CD8-positive, alpha-beta memory T cell (primary cell): ENCODE measurements around the gene CALD1. TPM values are rescaled to one million over a fixed set of nuclear protein-coding genes. Genes with fewer than 3 reads are reported as not detected.
A peak's percentile ranks its signal among the peaks of the same experiment; 100 is the strongest.

Experiments used
- CTCF ChIA-PET: fragments of 350-600 bp; sonication (Branson Sonifier 250); formaldehyde crosslinking; loops from one replicate; lab custom pipeline; 2021; ENCODE audit warnings: antibody characterized with exemption; lab: Charles Lee
- POLR2A ChIA-PET: fragments of 350-600 bp; sonication (Branson Sonifier 250); formaldehyde crosslinking; loops from one replicate; lab custom pipeline; 2021; ENCODE audit warnings: antibody characterized with exemption; lab: Charles Lee
- DNase-seq, 5 donors: peaks; one replicate each; pipeline versions ENCODE4 v3.0.0 to v3.0.0-alpha.2; 2020 to 2022; ENCODE audit warnings: mixed read lengths in 1 of 5
- H3K27ac ChIP-seq: one replicate; pipeline ENCODE4 v1.7.0; 2013; ENCODE audit warnings: low read depth, mild to moderate bottlenecking, low read length, moderate library complexity
- H3K27me3 ChIP-seq: 2 replicates; pipeline ENCODE4 v1.7.0; 2013; ENCODE audit warnings: low read length, mild to moderate bottlenecking; ENCODE audit not compliant: insufficient read depth, poor library complexity, severe bottlenecking
- H3K36me3 ChIP-seq: 2 replicates; pipeline ENCODE4 v1.7.0; 2013; ENCODE audit warnings: mild to moderate bottlenecking, low read length, moderate library complexity; ENCODE audit not compliant: insufficient read depth
- H3K4me1 ChIP-seq: 2 replicates; pipeline ENCODE4 v1.7.0; 2013; ENCODE audit warnings: mild to moderate bottlenecking, low read length, moderate library complexity; ENCODE audit not compliant: insufficient read depth
- H3K4me3 ChIP-seq: 2 replicates; pipeline ENCODE4 v1.7.0; 2013; ENCODE audit warnings: mild to moderate bottlenecking, low read length
- H3K9me3 ChIP-seq: 2 replicates; pipeline ENCODE4 v1.7.0; 2013; ENCODE audit warnings: mild to moderate bottlenecking, low read length
- H3K27ac Mint-ChIP-seq, 8 donors: one replicate each; pipeline ENCODE4 v1.8.0; 2020 to 2021; ENCODE audit warnings: mixed read lengths in 8 of 8, mild to moderate bottlenecking in 6 of 8, inconsistent platforms in 3 of 8, moderate library complexity in 3 of 8
- H3K27me3 Mint-ChIP-seq, 2 donors: one replicate each; pipeline ENCODE4 v1.8.0; 2020 to 2021; ENCODE audit warnings: mixed read lengths in 2 of 2, mild to moderate bottlenecking in 1 of 2, moderate library complexity in 1 of 2
- H3K36me3 Mint-ChIP-seq, 3 donors: one replicate each; pipeline ENCODE4 v1.8.0; 2020 to 2021; ENCODE audit warnings: mixed read lengths in 3 of 3, inconsistent platforms in 1 of 3, mild to moderate bottlenecking in 1 of 3
- H3K4me1 Mint-ChIP-seq, 3 donors: one replicate each; pipeline ENCODE4 v1.8.0; 2020 to 2021; ENCODE audit warnings: mixed read lengths in 3 of 3, inconsistent platforms in 1 of 3, mild to moderate bottlenecking in 1 of 3
- H3K4me3 Mint-ChIP-seq, 7 donors: one replicate each; pipeline ENCODE4 v1.8.0; 2020 to 2021; ENCODE audit warnings: mixed read lengths in 7 of 7, mild to moderate bottlenecking in 6 of 7, moderate library complexity in 4 of 7, inconsistent platforms in 2 of 7
- H3K9me3 Mint-ChIP-seq, 5 donors: one replicate each; pipeline ENCODE4 v1.8.0; 2020 to 2022; ENCODE audit warnings: mixed read lengths in 5 of 5, mild to moderate bottlenecking in 3 of 5, moderate library complexity in 2 of 5, inconsistent platforms in 1 of 5
- polyA plus RNA-seq: library from polyadenylated mRNA; unstranded; fragments of 300-500 nt; fragmentation: Illumina TruSeq; gene quantifications from one replicate; pipeline ENCODE4 v1.2.3, GENCODE V29; 2021
- total RNA-seq, 2 experiments: library from RNA; stranded (reverse); gene quantifications; one replicate each; pipeline ENCODE4 v1.2.3, GENCODE V29; 2021

Gene CALD1
- total and polyA plus RNA-seq, 3 experiments from 2014 or later: 3.1 to 3.3 TPM; not detected in 1

DNA sequence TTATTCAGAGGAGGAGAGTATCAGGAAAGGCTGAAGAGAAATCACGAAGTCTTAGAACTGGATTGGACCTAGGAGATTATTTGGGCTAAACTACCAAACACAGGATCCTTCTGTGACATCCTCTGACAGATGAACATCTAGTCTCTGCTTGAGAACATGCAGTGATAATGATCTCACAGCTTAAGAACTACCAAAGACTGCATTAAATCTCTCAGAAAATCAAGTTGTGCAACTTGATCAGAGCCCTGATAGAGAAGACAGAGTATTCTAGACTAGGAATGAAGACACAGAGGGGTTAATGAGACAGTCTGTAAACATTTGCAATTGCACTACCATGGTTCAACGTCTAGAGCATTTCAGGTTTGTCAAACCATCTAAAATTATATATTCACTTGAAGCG lies 169.7 kb downstream of the CALD1 start:
- POLR2A ChIA-PET: no interaction called here
- Histone ChIP-seq H3K9me3 (no peaks in the 10 kb centered on the region), H3K4me1 (peaks cover 7% of the 10 kb centered on the region), H3K27ac (no peak overlapping the region), H3K27me3 (no peaks in the 10 kb centered on the region), H3K36me3 (no peaks in the 10 kb centered on the region), H3K4me3 (no peak overlapping the region)
- CTCF ChIA-PET: no interaction called here
- Mint-ChIP-seq H3K4me1 (peaks cover 4 to 5% (median 5%) of the 10 kb centered on the region in 3 donors), H3K27me3 (peaks cover 5 to 12% of the 10 kb centered on the region in 2 donors), H3K9me3 (no peaks in the 10 kb centered on the region), H3K36me3 (no peaks in the 10 kb centered on the region), H3K27ac (no peak overlapping the region), H3K4me3 (no peak overlapping the region)
- DNase-seq: no peak

DNA sequence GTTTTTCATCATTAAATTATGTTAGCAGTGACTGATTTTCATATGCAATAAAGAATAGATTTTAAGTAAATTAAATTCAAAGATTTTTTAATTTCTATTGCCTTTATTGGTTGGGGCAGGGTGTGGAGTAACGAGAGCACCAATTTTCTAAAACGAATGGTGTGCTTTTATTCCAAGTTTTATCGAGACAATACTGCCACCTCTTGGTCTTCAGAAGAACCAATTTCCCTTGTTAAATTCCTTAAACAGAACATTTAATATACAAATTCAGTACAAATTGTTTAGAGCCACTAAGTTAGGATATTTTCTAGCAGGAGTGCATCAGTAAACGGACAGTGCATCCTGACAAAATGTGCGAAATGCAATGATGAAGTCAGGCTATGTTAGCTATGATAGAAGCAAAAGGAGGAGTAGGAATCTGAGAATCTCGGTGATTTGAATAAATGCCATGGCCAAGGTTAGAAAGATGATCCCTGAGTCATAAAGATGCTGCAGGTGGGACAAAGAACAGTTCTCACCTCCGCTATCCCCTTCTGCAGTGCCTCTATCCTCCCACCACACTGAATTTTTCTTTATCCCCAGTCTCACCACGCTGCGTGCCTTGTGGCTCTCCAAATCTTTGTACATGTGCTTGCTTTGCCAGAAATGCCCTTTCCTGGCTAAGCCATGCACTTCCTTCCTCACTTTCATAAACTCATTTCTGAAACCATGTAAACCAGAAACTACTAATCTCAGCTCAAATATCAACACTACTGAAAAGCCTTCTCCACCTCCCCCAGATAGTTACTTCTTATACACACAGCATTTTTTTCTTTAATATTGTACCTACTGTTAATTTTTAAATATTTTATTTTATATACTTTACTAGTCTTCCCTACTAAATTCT lies 175.0 kb downstream of the CALD1 start:
- H3K27me3 Mint-ChIP-seq: peaks cover 4 to 5% of the 10 kb centered on the region in 2 donors
- POLR2A ChIA-PET: no interaction called here

DNA sequence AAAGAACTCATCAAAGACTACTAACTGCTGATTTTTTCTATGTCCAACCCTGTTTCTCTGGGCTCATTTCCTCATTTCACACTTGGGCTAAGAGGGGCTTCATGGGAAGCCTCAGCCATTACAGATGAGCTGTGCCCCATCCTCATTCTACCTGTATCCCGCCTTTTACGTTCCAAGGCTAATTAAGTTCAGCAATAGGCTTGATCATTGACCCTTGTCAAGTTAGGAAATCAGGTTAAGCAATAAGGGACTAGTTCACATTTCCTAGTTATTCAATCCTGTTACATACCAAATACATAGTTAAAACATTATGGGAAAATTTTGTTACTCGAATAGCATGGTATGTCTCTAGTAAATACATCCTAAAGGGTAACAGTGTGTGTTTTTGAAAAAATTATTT lies 177.6 kb downstream of the CALD1 start:
- H3K36me3 Mint-ChIP-seq: no peaks in the 10 kb centered on the region
- no peaks in the 10 kb centered on the region for H3K4me1 ChIP-seq
- DNase-seq: no peak
- peaks cover 0 to 5% of the 10 kb centered on the region in 2 donors for H3K27me3 Mint-ChIP-seq
- no peak overlapping the region for H3K27ac Mint-ChIP-seq
- no peak overlapping the region for H3K4me3 Mint-ChIP-seq
- H3K9me3 ChIP-seq: no peaks in the 10 kb centered on the region
- no peaks in the 10 kb centered on the region for H3K4me1 Mint-ChIP-seq
- ChIA-PET CTCF (no interaction called here), POLR2A (no interaction called here)
- no peak overlapping the region for H3K4me3 ChIP-seq
- H3K27me3 ChIP-seq: no peaks in the 10 kb centered on the region
- no peak overlapping the region for H3K27ac ChIP-seq
- peaks cover 0 to 2% (median 0%) of the 10 kb centered on the region in 5 donors for H3K9me3 Mint-ChIP-seq
- no peaks in the 10 kb centered on the region for H3K36me3 ChIP-seq

More for the DNA sequence above, 175.0 kb downstream of the CALD1 start:
- H3K4me3 ChIP-seq: no peak overlapping the region
- Mint-ChIP-seq H3K4me1 (no peaks in the 10 kb centered on the region), H3K36me3 (no peaks in the 10 kb centered on the region), H3K4me3 (no peak overlapping the region), H3K9me3 (peaks cover 0 to 2% (median 0%) of the 10 kb centered on the region in 5 donors), H3K27ac (no peak overlapping the region)
- H3K9me3 ChIP-seq: no peaks in the 10 kb centered on the region
- H3K27ac ChIP-seq: no peak overlapping the region
- CTCF ChIA-PET: interaction anchor here (1.0 to 4.0 kb wide), 3 partner anchors 32 to 320 kb away, joined by 3 to 22 read pairs (median 4); partner anchors contain the start of gene AGBL3
- no peaks in the 10 kb centered on the region for H3K4me1 ChIP-seq
- DNase-seq: peak in 2 of 5 donors; percentile 14 to 41
- H3K36me3 ChIP-seq: no peaks in the 10 kb centered on the region
- H3K27me3 ChIP-seq: no peaks in the 10 kb centered on the region

DNA sequence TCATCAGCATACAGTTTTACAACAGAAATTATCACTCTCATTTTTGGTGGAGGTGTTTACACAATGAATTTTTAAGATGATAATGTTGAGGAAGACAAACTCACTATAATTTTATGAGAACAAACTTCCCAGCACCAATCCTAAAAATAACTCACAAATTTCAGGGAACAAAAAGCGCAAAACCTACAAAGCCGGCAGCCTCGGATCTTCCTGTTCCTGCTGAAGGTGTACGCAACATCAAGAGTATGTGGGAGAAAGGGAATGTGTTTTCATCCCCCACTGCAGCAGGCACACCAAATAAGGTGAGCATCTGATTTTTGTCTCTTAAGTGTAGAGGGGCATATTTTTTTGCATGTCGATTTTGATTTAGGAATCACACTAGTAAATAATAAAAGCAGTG lies 180.4 kb downstream of the CALD1 start:
- Histone ChIP-seq H3K27ac (no peak overlapping the region), H3K27me3 (no peaks in the 10 kb centered on the region), H3K4me1 (no peaks in the 10 kb centered on the region), H3K4me3 (no peak overlapping the region), H3K9me3 (no peaks in the 10 kb centered on the region), H3K36me3 (no peaks in the 10 kb centered on the region)
- no peaks in the 10 kb centered on the region for H3K36me3 Mint-ChIP-seq
- H3K27me3 Mint-ChIP-seq: peaks cover 12 to 18% of the 10 kb centered on the region in 2 donors
- no peak overlapping the region for H3K27ac Mint-ChIP-seq
- DNase-seq: no peak
- peaks cover 0 to 2% (median 0%) of the 10 kb centered on the region in 5 donors for H3K9me3 Mint-ChIP-seq
- CTCF ChIA-PET: interaction anchor here (2.0 kb wide), 1 partner anchor 27 kb away, joined by 9 read pairs; the partner anchor contains the start of gene AGBL3
- POLR2A ChIA-PET: no interaction called here
- no peak overlapping the region for H3K4me3 Mint-ChIP-seq
- no peaks in the 10 kb centered on the region for H3K4me1 Mint-ChIP-seq

DNA sequence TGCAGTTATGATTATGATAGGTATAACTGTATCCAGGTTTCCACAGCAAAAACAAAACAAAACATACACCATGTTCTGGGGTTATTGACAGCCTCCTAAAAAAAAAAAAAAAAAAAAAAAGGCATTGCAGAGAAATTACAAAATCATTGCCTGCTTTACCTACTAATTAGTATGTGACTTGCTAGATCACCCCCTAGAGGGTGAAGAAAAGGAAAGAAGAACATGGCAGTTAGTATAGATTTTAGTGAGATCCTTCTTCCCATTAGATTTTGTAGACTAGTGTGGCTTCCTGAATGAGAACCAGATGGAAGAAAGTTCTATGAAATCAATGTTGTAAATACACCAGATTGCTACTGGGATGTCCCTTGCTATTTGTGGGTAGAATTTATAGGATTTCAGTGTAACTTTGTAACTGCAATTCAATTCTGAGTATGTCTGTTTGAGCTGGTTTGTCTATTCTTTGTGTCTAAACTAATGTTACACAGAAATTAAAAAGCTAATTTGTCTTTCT lies 182.9 kb downstream of the CALD1 start:
- ChIA-PET POLR2A (no interaction called here), CTCF (interaction anchor here (1.0 kb wide), 1 partner anchor 24 kb away, joined by 4 read pairs; the partner anchor contains the start of gene AGBL3)
- Mint-ChIP-seq H3K4me1 (no peaks in the 10 kb centered on the region), H3K9me3 (no peaks in the 10 kb centered on the region), H3K27ac (no peak overlapping the region), H3K4me3 (no peak overlapping the region), H3K36me3 (no peaks in the 10 kb centered on the region), H3K27me3 (peaks cover 12 to 28% of the 10 kb centered on the region in 2 donors)
- DNase-seq: no peak
- Histone ChIP-seq H3K36me3 (no peaks in the 10 kb centered on the region), H3K4me3 (no peak overlapping the region), H3K9me3 (no peaks in the 10 kb centered on the region), H3K4me1 (no peaks in the 10 kb centered on the region), H3K27me3 (no peaks in the 10 kb centered on the region), H3K27ac (no peak overlapping the region)

DNA sequence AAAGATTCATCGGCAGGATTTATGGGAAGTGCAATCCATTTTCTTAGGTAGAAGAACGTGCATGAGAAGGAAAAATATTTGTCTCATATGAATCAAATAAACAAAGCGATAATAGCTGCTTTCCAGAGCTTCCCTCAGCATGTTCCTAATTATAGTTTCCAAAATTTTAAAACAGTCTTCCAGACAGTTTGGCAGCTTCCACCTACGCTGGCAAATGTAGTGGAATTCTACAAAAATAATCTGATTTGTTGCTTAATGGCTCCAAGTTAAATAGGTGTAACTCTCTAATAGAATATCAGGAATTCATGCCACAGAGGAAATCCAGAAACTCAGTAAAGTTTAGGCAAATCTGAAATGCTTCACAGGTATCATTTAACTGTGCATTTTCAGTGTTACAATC lies 183.6 kb downstream of the CALD1 start:
- Histone ChIP-seq H3K36me3 (no peaks in the 10 kb centered on the region), H3K4me3 (no peak overlapping the region), H3K27ac (no peak overlapping the region), H3K27me3 (no peaks in the 10 kb centered on the region), H3K9me3 (no peaks in the 10 kb centered on the region), H3K4me1 (no peaks in the 10 kb centered on the region)
- Mint-ChIP-seq H3K36me3 (no peaks in the 10 kb centered on the region), H3K9me3 (no peaks in the 10 kb centered on the region), H3K27me3 (peaks cover 12 to 28% of the 10 kb centered on the region in 2 donors), H3K4me1 (no peaks in the 10 kb centered on the region), H3K4me3 (no peak overlapping the region), H3K27ac (no peak overlapping the region)
- ChIA-PET CTCF (interaction anchor here (1.0 kb wide), 1 partner anchor 23 kb away, joined by 4 read pairs; the partner anchor contains the start of gene AGBL3), POLR2A (no interaction called here)
- no peak for DNase-seq

DNA sequence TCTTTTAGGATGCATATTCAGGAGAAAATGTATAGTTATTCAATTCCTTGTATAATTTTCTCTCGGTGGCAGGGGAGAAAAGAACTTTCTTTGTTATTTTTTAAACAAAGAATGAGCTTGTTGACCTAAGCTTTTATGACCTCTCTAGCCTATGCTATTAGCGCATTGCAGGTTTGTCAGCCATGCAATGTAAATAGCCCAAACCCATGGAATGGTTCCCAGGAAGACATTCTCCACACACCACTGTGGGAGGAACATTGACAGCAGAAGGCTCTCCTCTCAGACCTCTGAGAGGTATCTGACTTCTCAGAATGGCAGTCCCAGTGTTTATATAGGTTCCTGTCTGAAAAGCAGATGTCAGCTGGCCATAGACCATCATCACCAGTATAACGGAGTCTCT lies 187.3 kb downstream of the CALD1 start:
- no peaks in the 10 kb centered on the region for H3K27me3 ChIP-seq
- Mint-ChIP-seq H3K4me3 (no peak overlapping the region), H3K36me3 (no peaks in the 10 kb centered on the region), H3K4me1 (no peaks in the 10 kb centered on the region), H3K27ac (no peak overlapping the region), H3K9me3 (no peaks in the 10 kb centered on the region), H3K27me3 (peaks cover 16 to 28% of the 10 kb centered on the region in 2 donors)
- ChIA-PET CTCF (no interaction called here), POLR2A (no interaction called here)
- no peak for DNase-seq
- no peak overlapping the region for H3K27ac ChIP-seq
- no peaks in the 10 kb centered on the region for H3K4me1 ChIP-seq
- H3K9me3 ChIP-seq: no peaks in the 10 kb centered on the region
- H3K36me3 ChIP-seq: no peaks in the 10 kb centered on the region
- H3K4me3 ChIP-seq: no peak overlapping the region

DNA sequence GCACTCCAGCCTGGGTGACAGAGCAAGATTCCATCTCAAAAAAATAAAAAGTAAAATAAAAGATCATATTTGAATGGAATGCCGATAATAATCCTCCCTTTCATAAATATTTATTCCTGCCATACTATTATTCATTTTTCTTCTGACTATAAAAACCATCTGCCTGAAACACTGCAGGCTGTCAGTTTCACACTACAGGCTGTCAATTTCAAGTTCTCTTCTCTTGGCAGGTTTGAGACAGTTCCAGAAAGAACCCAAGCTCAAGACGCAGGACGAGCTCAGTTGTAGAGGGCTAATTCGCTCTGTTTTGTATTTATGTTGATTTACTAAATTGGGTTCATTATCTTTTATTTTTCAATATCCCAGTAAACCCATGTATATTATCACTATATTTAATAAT lies 188.7 kb downstream of the CALD1 start:
- ChIA-PET CTCF (no interaction called here), POLR2A (no interaction called here)
- no peak for DNase-seq
- no peaks in the 10 kb centered on the region for H3K9me3 ChIP-seq
- Mint-ChIP-seq H3K36me3 (no peaks in the 10 kb centered on the region), H3K9me3 (no peaks in the 10 kb centered on the region), H3K4me3 (no peak overlapping the region), H3K27ac (no peak overlapping the region), H3K27me3 (peaks cover 18 to 31% of the 10 kb centered on the region in 2 donors), H3K4me1 (no peaks in the 10 kb centered on the region)
- no peak overlapping the region for H3K4me3 ChIP-seq
- no peaks in the 10 kb centered on the region for H3K36me3 ChIP-seq
- no peaks in the 10 kb centered on the region for H3K4me1 ChIP-seq
- no peaks in the 10 kb centered on the region for H3K27me3 ChIP-seq
- H3K27ac ChIP-seq: no peak overlapping the region
